Measurements from ENCODE around the gene KLF13. TPM values are rescaled to one million over a fixed set of nuclear protein-coding genes. Genes with fewer than 3 reads are reported as not detected.
A peak's percentile ranks its signal among the peaks of the same experiment; 100 is the strongest.

Gene KLF13
- total RNA-seq, 1 experiment from 2014 or later, result 60.1 TPM

DNA sequence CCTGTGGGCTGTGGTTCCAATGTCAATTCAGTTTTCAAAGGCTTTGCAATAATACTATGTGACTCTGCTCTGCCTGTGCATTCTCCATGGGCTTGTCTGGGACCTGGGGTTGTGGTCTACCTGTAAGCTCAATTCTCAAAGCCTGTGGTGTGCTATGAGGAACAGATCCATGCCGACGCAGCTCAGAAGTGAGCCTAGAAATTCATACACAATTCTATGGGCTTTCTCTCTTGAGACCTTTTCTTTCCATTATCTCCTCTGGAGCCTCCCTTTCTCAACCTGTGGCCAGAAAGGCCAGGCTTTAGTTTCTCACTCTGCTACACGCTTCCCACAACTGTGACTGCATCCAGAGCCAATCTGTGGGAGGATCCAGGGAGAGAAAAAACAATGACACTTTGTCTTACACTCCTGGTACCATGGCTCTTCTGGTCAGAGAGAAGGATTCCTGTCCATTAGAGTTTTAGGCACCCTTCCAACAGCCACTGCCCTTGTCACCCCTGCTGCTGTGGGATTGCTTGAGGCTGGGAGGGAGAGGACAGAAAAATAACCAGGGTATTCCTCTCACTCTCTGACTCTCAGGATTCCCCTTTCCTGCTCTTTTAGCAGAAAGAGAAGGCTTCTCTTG, 34.1 kb upstream of the KLF13 start:
- Histone ChIP-seq H3K9me3 (ENCODE audit: control insufficient read depth in 1 of 2, insufficient read depth in 1 of 2, low read depth in 1 of 2, low read length in 2 of 2) (no peaks in the 10 kb centered on the region), H3K9ac (ENCODE audit: low read length) (no peak overlapping the region), H3K4me1 (ENCODE audit: control insufficient read depth in 1 of 2, insufficient read depth in 2 of 2, low read length in 2 of 2) (peaks cover 12 to 15% of the 10 kb centered on the region in 2 experiments), H3K79me2 (ENCODE audit: insufficient read depth, low read length) (no peaks in the 10 kb centered on the region), H3K9me2 (ENCODE audit: insufficient read depth) (no peaks in the 10 kb centered on the region), H3K27ac (ENCODE audit: low read depth, low read length) (no peak overlapping the region), H3K4me2 (ENCODE audit: low read length) (no peak overlapping the region), H3K27me3 (ENCODE audit: insufficient read depth, low read length) (no peaks in the 10 kb centered on the region), H2AFZ (ENCODE audit: low read depth, low read length, poor library complexity, severe bottlenecking) (no peak overlapping the region), H3K36me3 (ENCODE audit: control insufficient read depth in 1 of 2, insufficient read depth in 2 of 2, low read length in 2 of 2) (no peaks in the 10 kb centered on the region), H4K20me1 (ENCODE audit: insufficient read depth) (no peaks in the 10 kb centered on the region), H3K4me3 (replicated peaks in 1 of 2; ENCODE audit: low read depth in 1 of 2, low read length in 2 of 2) (no peak overlapping the region)
- POLR2A ChIA-PET, result no interaction called here
- RAD21 ChIA-PET (ENCODE audit: low non-redundant PET in 1 of 2, low total read pairs in 2 of 2, uncharacterized antibody in 2 of 2, unreplicated experiment in 2 of 2), result no interaction called here
- ATAC-seq (peak; percentile 30; the same call in 1 of the 2 replicates), DNase-seq (ENCODE audit: low read depth, low spot score) (no peak)
- CTCF ChIA-PET, result no interaction called here
- intact Hi-C loops (cut with micrococcal nuclease), result no loop called here
- BruUV-seq (replicated peaks), result no TSS peak
- TF ChIP-seq EGR1 (IDR thresholded peaks at IDR 0.05; ENCODE audit: low read depth) (no peak), SIN3A (IDR thresholded peaks at IDR 0.05; ENCODE audit: low read depth) (no peak)

DNA sequence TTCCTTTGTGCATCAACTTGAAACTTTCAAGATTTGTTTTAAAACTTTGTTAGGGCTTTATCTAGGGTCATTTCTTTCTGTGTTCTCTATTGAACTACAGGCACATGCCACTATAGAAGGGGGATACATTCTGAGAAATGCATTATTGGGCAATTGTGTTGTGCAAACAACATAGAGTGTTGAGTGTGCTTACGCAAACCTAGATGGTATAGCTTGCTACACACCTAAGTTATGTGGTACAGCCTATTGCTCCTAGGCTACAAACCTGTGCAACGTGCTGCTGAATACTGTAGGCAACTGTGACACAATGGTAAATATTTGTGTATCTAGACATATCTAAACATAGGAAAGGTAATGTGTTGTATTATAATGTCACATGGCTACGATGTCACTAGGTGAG, 33.0 kb upstream of the KLF13 start:
- intact Hi-C loops (cut with micrococcal nuclease), result no loop called here
- no peak overlapping the region for H3K4me2 ChIP-seq (ENCODE audit: low read length)
- H3K27ac ChIP-seq (ENCODE audit: low read depth, low read length), result no peak overlapping the region
- no peaks in the 10 kb centered on the region for H4K20me1 ChIP-seq (ENCODE audit: insufficient read depth)
- no peaks in the 10 kb centered on the region for H3K9me3 ChIP-seq (ENCODE audit: control insufficient read depth in 1 of 2, insufficient read depth in 1 of 2, low read depth in 1 of 2, low read length in 2 of 2)
- no peaks in the 10 kb centered on the region for H3K27me3 ChIP-seq (ENCODE audit: insufficient read depth, low read length)
- no peak overlapping the region for H3K4me3 ChIP-seq (replicated peaks in 1 of 2; ENCODE audit: low read depth in 1 of 2, low read length in 2 of 2)
- TF ChIP-seq JUND (IDR thresholded peaks at IDR 0.05) (no peak), CEBPB (IDR thresholded peaks at IDR 0.05; ENCODE audit: low read depth) (no peak), ELF1 (IDR thresholded peaks at IDR 0.05; ENCODE audit: borderline replicate concordance, low read depth) (no peak), ZNF274 (IDR thresholded peaks at IDR 0.05; ENCODE audit: low read depth, low read length) (no peak)
- no peak overlapping the region for H3K9ac ChIP-seq (ENCODE audit: low read length)
- no peak for DNase-seq (ENCODE audit: low read depth, low spot score)
- no TSS peak for BruUV-seq (replicated peaks)
- ATAC-seq, result no peak
- H2AFZ ChIP-seq (ENCODE audit: low read depth, low read length, poor library complexity, severe bottlenecking), result no peak overlapping the region
- no peaks in the 10 kb centered on the region for H3K36me3 ChIP-seq (ENCODE audit: control insufficient read depth in 1 of 2, insufficient read depth in 2 of 2, low read length in 2 of 2)
- H3K4me1 ChIP-seq (ENCODE audit: control insufficient read depth in 1 of 2, insufficient read depth in 2 of 2, low read length in 2 of 2), result peaks cover 12 to 17% of the 10 kb centered on the region in 2 experiments
- CTCF ChIA-PET, result no interaction called here
- POLR2A ChIA-PET, result no interaction called here
- H3K9me2 ChIP-seq (ENCODE audit: insufficient read depth), result no peaks in the 10 kb centered on the region
- RAD21 ChIA-PET (ENCODE audit: low non-redundant PET in 1 of 2, low total read pairs in 2 of 2, uncharacterized antibody in 2 of 2, unreplicated experiment in 2 of 2), result no interaction called here
- H3K79me2 ChIP-seq (ENCODE audit: insufficient read depth, low read length), result no peaks in the 10 kb centered on the region

All from HCT116 (cell line).